ENCODE data around the gene LRRC10B.

Gene LRRC10B

DNA sequence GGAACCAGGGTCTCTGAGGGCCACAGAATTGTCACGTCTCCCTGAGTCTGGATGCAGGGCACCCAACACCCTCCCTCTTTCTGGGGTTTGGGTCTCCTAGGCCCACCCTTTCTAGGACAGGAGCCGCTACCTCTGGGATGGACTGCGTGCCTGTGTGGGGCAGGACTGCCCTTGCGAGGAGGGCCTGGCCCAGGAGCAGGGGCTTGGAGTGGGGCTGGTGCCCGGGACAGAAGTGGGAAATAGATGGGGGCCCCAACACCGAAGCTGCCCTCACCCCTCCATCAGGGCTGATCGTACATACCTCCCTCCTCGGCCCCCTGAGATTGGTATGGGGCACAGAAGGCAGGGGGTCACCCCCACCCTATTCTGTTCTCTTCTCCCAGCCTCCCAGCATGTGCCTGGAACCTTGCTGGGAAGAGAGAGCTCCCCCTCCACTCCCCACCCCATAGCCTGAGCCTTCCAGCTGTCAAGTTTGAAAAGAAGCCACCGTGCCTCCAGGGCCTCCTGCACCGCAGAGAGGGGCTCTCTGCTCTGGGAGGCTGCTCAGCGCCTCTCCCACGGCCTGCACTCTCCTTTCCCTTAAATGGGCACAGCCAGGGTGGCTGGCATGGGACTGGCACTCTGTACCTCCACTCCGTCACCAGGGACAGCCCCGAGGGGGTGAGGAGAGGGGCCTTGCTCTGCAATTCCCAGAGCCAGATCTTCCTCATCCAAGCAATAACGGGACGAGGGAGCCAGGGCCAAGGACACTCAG lies 1.8 kb downstream of the LRRC10B start:
- no peak for DNase-seq

DNA sequence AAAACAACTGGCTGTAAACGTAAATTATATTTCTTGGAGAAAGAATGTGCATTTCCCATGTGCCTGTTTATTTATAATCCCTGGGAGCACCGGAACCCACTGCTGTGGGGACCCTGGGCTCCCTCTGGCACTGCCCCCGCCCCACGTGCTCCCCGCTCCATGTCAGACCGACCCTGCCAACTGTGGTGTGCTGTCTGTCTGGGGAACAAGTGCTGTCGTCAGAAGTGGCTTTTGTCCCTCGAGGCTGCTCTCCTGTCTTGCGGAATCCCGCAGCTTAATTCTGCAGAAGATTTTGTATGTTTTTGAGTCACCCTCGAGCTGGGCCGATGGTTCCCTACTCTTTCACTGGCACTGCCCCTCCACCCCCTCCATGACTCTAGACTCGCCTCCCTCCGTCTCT lies 2.4 kb downstream of the LRRC10B start:
- DNase-seq = no peak

DNA sequence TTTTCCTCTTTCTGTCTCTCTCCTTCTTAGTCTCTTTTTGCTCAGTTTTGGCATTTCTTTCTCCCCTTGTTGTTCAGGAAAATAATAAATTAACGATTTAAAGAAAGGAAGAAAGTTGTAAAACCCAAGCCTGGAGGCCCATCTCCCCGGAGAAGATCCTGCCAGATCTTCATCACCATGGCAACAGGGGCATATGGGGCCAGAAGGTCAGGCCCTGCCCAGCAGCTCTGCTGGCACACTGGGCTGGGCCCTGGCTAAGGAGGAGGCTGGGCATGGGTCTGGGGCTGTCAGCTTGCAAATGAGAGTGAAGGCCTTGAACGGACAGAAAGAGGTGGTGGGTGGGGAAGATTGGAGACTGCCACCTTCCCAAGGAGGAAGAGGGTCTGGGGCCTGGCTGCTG lies 2.8 kb downstream of the LRRC10B start:
- DNase-seq = no peak

DNA sequence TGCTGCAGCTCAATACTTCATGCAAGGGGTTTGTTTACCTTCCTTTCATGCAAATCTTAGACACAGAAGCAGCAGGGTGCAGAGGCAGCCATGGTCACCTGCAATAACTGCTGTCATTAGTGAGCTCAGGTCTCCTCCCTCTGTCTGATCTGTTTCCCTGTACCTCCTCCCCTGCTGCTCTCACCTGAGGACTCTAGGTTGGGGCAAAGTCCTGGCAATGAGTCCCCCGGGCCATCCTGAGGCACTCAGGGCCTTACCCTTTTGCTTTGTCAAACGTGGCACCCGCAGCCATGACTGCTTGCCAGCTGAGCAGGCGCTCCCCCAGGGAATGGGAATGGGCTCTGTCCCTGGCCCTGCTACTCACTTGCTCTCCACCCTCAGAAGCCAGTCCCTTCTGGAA lies 3.9 kb downstream of the LRRC10B start:
- DNase-seq = no peak

GRCh38 chr11:61513143-61513765 lies 4.7 kb downstream of the LRRC10B start:
- no peak for DNase-seq

DNA sequence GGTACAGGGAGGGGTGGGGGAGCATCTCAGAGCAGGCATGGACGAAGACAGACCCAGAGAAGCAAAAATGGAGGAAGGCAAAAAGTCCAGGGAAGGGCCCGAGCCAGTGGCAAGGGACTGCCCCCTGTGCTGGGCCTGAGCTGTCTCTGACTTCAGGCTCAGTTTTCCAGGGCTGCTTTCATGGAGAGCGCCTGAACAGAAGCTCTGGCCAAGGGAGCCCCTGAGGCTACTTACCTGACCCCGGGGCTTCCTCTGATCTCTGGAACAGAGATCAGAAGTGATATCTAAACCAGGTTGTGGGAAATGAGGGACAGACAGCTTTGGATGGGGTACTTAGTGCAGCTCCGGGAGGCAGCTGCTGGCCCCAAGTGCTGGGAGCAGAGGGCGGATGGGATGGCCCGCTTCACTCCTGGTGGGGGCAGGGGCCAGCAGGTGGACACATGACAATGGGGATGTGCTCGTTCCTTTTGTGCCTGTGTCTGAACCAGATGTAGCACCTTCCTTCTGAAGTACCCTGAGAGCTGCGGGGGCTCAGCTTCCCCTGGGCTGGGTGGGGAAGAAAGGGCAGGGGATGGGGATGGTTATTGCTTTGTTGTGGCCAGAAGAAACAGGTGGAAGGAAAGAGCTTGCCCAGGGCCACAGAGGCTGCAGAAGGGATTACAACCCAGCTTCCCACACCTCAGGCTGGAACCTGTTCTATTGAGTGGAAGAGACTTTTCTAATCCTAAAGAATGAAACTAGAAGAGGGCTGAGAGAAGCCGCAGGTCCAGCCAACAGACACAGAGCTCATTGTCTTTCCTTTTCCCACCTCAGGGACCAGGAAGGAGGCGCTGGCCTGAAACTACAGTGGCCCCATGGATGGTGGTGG lies 5.7 kb downstream of the LRRC10B start:
- DNase-seq = no peak

DNA sequence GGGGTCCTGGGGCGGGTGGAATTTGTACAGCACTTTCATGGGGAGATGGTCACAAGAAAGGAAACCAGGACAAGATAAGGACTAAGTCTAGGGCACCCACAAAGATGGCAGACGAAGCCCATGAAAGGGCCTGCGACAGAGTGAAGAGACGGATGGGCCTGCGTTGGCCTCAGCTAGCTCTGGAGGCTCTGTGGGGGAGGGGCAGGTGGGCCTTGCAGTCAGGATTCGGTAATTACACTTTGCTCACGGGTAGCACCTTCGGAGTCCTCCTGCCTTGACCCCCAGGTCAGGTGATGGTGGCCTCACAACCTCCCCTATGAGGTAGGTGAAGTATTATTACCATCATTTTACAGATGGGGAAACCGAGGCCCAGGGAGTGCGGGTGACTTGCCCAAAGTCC lies 7.1 kb downstream of the LRRC10B start:
- no peak for DNase-seq

- DNase-seq = no peak
These were observed 7.6 kb downstream of the LRRC10B start for GRCh38 chr11:61516191-61516590.

DNA sequence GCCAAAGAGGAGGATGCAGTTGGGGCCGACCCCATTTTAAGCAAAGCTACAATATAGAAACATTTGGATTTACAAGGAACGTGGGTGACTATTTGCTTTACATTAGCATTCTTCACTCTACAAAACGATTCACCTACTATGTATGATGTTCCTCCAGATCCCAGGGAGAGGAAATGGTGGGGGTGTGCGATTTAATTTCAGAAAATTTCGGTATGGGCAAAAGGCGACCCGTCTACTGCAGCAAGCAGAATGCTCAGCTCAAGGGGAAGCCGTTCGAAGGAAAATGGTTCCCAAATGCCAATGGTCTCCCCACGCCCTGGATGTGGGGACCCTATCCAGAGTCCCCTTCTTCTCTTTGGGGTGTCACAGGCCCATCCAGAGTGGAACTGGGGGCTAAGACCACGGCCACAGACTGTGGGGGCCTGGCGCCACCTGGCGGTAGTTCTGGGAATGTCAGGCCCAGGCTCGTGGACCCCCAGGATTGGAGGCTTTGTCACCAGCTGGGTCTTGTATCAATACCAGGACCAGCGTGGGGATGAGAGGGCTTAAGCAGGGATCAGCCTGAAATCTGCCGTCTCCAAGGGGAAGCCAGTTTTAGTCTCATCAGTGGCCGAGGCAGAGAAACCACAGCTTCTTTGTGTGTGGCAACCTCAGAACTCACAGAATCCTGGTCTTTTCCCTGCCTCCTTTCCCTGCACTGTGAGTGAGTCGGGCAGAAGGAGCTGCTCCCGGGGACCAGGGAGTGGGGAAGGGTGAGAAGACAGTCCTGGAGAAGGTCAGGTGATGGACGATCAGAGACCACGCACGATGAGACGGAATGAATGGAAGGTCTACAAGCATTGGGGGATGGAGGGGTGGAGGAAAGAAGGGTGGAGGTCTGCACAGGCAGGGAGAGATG lies 8.4 kb downstream of the LRRC10B start:
- peak; percentile 39 to 49 for DNase-seq

DNA sequence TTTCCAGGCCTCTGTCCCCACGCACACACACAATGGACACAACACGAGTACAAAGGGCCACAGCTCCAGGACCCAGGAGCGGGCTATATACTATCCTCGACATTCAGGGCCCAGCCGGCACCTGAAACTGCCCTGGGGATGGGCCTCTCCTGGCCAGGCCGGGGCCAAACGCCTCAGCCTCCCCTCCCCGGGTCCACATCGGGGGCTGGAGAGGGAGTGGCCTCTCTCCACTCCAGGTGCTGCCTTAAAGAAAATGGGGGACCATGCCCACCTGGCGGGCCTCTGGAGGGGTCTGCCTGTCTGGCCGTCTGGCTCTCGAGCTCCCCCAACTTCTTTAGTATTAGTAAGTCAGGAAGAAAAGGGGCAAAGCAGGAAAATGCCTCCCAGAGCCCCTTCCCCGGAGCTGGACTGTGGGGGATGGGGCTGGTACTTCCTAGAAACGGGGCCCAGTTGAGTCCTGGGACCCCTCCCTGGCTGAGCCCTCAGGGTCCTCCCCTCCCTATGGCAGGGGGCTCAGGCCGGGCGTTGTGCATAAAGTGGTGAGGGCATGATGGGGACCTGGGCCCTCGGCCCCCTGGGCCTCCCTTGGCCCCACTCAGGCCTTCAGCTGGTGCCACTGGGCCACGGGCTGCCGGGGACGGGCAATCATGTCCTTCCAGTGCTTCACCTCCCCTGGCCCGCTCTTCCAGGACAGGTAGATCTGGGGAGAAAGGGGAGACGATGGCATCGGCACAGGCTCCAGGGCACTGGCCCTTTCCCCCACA lies 9.7 kb downstream of the LRRC10B start:
- DNase-seq = no peak

DNA sequence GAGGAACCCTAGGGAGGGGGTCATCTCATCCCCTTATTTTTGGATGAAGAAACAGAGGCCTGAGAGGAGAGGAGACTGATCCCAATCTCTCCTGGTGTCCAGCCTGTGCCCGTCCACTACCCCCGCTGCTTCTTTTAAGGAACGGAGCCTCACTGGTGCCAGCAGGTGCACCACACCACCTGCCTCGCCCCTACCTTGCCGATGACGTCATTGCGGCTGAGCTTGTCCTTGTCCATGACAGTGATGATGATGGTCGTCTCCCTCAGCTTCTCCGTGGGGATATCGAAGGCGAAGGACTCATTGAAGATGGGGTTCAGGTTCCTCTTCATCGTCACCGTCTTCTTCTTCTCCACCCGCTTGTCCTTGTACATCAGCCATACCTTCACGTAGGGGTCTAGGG lies 14.3 kb downstream of the LRRC10B start:
- no peak for DNase-seq

DNA sequence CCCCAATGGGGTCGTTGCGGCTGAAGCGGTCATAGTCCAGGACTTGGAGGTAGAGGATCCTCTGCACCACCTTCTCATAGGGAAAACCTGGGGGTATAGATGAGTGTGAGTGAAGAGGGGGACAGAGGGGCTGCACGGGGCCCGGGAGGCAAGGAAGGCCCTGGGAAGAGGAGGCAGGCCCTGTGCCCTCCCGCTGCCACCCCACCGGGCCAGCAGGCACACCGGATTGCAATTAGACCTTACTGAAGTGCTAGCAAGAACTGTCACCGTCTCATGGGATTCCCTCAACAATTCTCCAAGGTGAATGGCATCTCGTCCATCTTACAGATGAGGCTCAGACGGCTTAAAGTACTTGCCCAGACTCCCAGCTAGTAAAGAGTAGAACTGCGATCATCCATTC lies 15.9 kb downstream of the LRRC10B start:
- no peak for DNase-seq

DNA sequence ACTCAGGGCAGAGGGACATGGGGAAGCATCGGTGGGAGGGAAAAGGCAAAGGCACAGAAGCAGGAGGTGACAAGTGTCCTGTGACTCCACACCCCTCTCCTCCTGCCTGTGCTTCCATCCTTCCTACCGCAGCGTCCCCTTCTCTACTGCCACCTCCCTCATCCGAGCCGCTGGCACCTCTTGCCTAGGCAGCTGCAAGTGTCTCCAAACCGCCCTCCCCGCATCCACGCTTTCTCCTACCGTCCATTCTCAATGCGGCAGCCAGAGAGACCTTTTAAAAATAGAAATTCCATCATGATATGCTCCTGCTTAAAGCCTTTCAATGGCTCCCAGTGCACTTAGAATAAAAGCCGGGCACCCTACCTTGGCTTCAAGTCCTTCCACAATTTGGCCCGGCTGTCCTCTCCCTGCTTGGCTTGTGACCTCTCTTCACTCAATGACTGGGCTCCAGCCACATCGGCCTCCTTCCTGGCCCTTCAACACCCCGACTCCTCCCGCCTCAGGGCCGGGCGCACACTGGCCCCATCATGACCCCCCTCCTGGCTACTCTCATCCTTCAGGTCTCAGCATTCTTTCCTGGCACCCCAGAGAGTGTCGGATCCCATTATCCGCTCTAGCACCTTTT lies 16.5 kb downstream of the LRRC10B start:
- DNase-seq = no peak

GRCh38 chr11:61526229-61526628 lies 17.7 kb downstream of the LRRC10B start:
- DNase-seq = no peak

DNA sequence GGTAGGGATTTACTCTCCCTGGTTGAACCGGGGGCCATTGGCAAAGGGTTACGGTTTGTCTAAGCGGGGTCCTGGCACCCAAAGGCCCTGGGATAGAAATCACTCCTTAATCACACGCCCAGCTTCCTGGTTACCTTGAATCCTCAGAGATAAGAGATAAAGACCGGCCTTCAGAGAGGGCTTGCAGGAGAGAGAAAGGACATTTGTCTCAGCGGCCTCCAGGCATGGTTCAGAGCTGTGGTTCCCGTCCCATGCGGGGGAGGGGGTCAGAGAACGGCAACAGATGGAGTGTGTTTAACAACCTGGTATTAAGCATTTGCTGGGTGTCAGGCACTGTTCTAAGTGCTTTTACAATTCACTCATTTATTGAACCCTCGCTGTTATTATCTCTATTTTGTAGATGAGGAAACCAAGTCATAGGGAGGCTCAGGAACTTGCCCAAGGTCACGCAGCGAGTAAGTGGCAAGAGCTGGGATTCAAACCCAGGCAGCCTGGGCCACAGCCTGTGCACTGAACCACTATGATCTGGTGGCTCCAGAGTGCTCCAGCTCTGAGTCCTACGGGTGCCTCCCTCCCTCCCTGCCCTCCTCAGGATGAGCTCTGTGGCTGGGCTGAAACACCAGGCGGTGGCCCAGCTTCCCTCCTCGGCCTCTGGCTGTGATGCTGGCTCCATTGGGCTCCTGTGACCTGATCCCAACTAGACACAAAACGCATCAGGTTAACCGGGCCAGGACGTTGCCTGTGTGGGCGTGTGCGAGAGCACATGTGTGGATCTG lies 18.6 kb downstream of the LRRC10B start:
- DNase-seq = no peak

DNA sequence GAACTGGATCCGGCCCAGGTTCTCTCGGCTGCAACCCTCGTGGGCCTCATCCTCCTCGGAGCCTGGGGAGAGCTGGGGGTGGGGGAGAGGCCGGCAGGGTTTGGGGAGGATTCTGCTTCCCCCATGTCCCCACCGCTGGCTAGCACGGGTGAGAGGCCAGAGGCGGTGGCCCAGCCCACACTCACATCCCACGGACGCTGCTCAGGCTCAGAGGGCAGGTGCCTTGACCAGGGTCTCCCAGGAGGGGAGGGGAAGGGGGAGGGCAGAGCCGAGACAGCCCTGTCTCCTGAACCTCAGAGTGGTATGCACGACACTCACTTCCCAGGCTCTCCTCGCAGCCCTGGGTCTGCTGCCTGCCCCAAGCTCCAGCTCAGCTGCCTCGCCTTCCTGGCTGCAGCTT lies 19.6 kb downstream of the LRRC10B start:
- DNase-seq = no peak

DNA sequence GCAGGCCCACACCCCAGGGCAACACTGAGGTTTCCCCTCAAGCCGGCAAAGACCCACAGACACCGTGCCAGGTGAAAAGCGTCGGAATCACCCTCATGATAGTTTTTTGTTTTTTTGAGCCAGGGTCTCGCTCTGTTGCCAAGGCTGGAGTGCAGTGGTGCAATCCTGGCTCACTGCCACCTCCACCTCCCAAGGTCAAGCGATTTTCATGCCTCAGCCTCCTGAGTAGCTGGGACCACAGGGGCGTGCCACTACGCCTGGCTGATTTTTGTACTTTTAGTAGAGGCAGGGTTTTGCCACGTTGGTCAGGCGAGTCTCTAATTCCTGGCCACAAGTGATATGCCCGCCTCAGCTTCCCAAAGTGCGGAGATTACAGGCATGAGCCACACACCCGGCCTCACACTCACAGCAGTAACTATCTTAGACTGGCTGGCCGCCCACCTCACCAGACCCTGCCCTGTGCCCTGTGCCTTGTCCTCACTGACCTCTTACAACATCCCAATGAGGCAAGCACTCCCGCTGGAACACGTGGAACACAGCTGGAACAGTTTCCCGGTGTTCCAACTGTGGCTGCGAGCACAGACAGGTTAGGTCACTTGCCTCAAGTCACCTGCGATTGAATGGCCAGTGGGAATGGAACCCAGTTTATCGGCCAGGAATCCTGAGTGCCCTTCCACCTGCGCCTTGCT lies 21.1 kb downstream of the LRRC10B start:
- no peak for DNase-seq

DNA sequence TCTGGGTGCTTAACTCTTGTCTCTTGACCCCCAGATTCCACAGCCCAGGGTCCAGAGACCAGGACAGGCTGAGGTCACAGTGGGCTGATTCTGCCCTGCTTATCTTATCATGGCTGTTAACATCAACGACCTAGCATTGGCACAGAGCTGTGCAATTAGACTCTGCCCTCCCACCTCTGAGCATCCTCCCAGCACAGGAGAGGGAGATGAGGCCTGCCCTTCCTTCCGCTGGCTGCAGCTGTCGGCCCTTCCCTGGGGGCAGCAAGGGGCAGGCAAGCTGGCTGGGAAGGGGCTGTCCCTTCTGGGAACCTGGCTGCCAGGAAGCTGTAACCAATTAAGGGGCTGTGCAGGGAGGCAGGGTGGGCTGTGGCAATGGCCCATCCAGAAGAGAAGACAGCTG lies 22.5 kb downstream of the LRRC10B start:
- DNase-seq = no peak

DNA sequence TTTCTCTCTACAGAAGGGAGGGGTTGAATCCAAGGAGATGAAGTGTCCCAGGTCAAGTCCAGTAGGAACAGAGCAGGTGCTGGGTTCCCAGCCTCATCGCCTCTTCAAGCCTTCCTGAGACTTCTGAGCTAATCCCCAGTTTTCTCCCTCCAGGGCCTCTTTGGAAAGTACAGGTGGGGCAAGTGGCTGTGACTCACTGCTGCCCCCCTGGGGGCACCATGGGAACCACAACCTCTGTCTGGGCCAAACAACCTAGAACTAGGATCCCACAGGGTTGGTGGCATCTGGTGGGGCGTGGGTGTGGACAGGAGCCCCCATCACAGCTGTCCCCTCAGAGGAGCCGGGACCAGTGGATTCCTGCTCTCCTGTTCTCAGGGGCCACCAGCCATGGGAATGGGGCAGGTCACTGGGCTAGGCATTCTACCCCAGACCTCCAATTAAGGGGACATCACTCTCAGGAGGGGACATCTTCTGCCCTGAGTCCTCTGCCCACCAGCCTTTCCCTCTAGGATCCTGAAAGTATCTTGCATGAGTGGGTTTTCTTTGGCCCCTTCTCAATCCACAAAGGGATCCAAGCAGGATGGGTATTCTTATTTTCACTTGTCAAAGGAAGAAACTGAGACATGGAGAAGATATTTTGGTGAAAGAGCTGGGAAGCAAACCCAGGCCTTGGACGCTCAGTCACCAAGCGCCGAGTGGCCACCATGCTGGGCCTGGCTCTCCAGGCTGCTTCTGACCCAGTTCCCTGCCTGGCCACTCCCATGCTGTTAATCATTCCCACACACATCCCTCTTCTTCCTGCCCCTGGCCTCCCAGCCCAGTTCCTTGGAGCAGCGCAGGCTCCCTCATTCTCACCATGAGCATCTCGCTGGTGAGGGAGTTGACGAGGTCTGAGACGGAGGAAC lies 23.8 kb downstream of the LRRC10B start:
- DNase-seq = peak; percentile 25 to 30
